ENCODE data around the gene RASGEF1C.

Gene RASGEF1C

GRCh38 chr5:180178531-180179441 lies 30.2 kb downstream of the RASGEF1C start:
- H3K4me1 ChIP-seq, result no peaks in the 10 kb centered on the region; a peak in 1 of 20 replicates
- no peak overlapping the region for H3K4me3 ChIP-seq
- H3K4me2 ChIP-seq, result no peak overlapping the region
- no peak overlapping the region for H3K27ac ChIP-seq
- peaks cover 12 to 23% (median 17%) of the 10 kb centered on the region in 11 experiments for H3K9me3 ChIP-seq (replicated peaks in 1 of 11)
- H4K20me1 ChIP-seq, result no peaks in the 10 kb centered on the region; a peak in 1 of 22 replicates
- no peak for TF ChIP-seq Cebpa-rat (IDR thresholded peaks at IDR 0.05)
- H3K36me3 ChIP-seq, result no peaks in the 10 kb centered on the region
- no peaks in the 10 kb centered on the region for H3K27me3 ChIP-seq
- H3K9ac ChIP-seq, result no peak overlapping the region

DNA sequence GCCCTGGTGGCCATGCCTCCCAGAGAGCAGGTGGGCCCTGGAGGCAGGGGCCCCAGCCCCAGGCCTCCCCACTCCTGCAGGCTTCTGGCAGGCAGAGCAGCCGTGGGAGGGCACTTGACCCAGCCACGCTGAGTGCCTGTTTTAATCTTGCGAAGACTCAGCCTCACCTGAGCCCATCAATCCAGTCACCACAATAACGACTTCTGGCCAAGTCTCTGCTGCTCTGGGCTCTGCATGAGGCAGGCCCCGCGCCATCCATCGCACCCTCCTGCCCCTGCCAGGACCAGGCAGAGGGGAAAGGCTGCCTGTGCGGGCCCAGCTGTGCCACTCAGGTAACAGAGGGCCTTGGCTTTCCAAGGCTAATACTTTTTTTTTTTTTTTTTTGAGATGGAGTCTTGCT lies 32.8 kb downstream of the RASGEF1C start:
- Histone ChIP-seq H3K36me3 (no peaks in the 10 kb centered on the region), H3K4me3 (no peak overlapping the region), H3K4me1 (peaks cover 0 to 5% (median 1%) of the 10 kb centered on the region in 10 experiments; a peak in 9 of 20 replicates), H3K27me3 (peaks cover 0 to 5% (median 0%) of the 10 kb centered on the region in 11 experiments; a peak in 3 of 22 replicates), H3K4me2 (no peak overlapping the region), H3K27ac (no peak overlapping the region), H3K9ac (no peak overlapping the region), H4K20me1 (no peaks in the 10 kb centered on the region; a peak in 1 of 22 replicates), H3K9me3 (replicated peaks in 1 of 11) (0 out of 22 replicates have a peak, but pooled peaks cover 0 to under 1% (median 0%) of the 10 kb centered on the region in 11 experiments)
- TF ChIP-seq Cebpa-rat (IDR thresholded peaks at IDR 0.05), result no peak

GRCh38 chr5:180175015-180175431 lies 34.0 kb downstream of the RASGEF1C start:
- H3K27ac ChIP-seq, result no peak overlapping the region
- peaks cover 6 to 17% (median 13%) of the 10 kb centered on the region in 10 experiments; a peak in 18 of 20 replicates for H3K4me1 ChIP-seq
- H3K9ac ChIP-seq, result no peak overlapping the region
- TF ChIP-seq Cebpa-rat (IDR thresholded peaks at IDR 0.05), result no peak
- H3K27me3 ChIP-seq, result peaks cover 0 to 17% (median 0%) of the 10 kb centered on the region in 11 experiments; a peak in 7 of 22 replicates
- H3K4me2 ChIP-seq, result no peak overlapping the region
- H3K9me3 ChIP-seq (replicated peaks in 1 of 11), result no peaks in the 10 kb centered on the region
- no peaks in the 10 kb centered on the region; a peak in 1 of 22 replicates for H4K20me1 ChIP-seq
- H3K4me3 ChIP-seq, result no peak overlapping the region
- H3K36me3 ChIP-seq, result no peaks in the 10 kb centered on the region

- TF ChIP-seq Cebpa-rat (IDR thresholded peaks at IDR 0.05), result no peak
- H3K9me3 ChIP-seq (replicated peaks in 1 of 11), result no peaks in the 10 kb centered on the region
- H3K4me1 ChIP-seq, result peaks cover 9 to 21% (median 17%) of the 10 kb centered on the region in 10 experiments; a peak in 18 of 20 replicates
- H4K20me1 ChIP-seq, result no peaks in the 10 kb centered on the region; a peak in 1 of 22 replicates
- no peak overlapping the region for H3K4me2 ChIP-seq
- H3K27ac ChIP-seq, result no peak overlapping the region
- H3K36me3 ChIP-seq, result no peaks in the 10 kb centered on the region
- no peak overlapping the region for H3K4me3 ChIP-seq
- H3K27me3 ChIP-seq, result peaks cover 0 to 18% (median 0%) of the 10 kb centered on the region in 11 experiments; a peak in 7 of 22 replicates
- H3K9ac ChIP-seq, result no peak overlapping the region
Observed at GRCh38 chr5:180174587-180174972, 34.4 kb downstream of the RASGEF1C start.

GRCh38 chr5:180173875-180174586 lies 35.0 kb downstream of the RASGEF1C start:
- peaks cover 0 to 18% (median 0%) of the 10 kb centered on the region in 11 experiments; a peak in 7 of 22 replicates for H3K27me3 ChIP-seq
- no peak overlapping the region for H3K27ac ChIP-seq
- H4K20me1 ChIP-seq, result no peaks in the 10 kb centered on the region; a peak in 1 of 22 replicates
- H3K9ac ChIP-seq, result no peak overlapping the region
- peaks cover 12 to 26% (median 20%) of the 10 kb centered on the region in 10 experiments; a peak in 18 of 20 replicates for H3K4me1 ChIP-seq
- H3K4me3 ChIP-seq, result no peak overlapping the region
- no peaks in the 10 kb centered on the region for H3K9me3 ChIP-seq (replicated peaks in 1 of 11)
- H3K4me2 ChIP-seq, result no peak overlapping the region
- TF ChIP-seq Cebpa-rat (IDR thresholded peaks at IDR 0.05), result no peak
- H3K36me3 ChIP-seq, result no peaks in the 10 kb centered on the region

DNA sequence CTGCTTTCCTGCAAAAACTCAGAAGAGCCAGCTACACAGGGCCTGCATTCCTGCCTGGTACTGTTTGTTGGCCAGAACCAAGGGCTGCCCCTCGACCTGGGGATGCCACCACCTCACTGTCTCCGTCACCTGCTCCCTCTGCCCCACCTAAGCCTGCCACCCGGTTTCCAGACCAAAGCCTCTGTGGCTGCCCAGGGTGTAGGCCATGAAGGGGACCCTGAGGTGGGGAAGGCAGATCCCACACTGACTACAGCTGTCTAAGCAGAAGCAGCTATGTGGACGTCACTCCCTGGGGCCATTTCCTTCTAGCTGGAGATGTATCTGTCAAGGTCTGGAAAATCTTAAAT lies 35.8 kb downstream of the RASGEF1C start:
- Histone ChIP-seq H4K20me1 (no peaks in the 10 kb centered on the region; a peak in 1 of 22 replicates), H3K4me1 (peaks cover 13 to 32% (median 24%) of the 10 kb centered on the region in 10 experiments; a peak in 18 of 20 replicates), H3K27me3 (peaks cover 0 to 18% (median 0%) of the 10 kb centered on the region in 11 experiments; a peak in 7 of 22 replicates), H3K36me3 (no peaks in the 10 kb centered on the region), H3K4me2 (no peak overlapping the region), H3K9ac (no peak overlapping the region), H3K4me3 (no peak overlapping the region), H3K9me3 (replicated peaks in 1 of 11) (no peaks in the 10 kb centered on the region), H3K27ac (no peak overlapping the region)
- TF ChIP-seq Cebpa-rat (IDR thresholded peaks at IDR 0.05), result no peak

DNA sequence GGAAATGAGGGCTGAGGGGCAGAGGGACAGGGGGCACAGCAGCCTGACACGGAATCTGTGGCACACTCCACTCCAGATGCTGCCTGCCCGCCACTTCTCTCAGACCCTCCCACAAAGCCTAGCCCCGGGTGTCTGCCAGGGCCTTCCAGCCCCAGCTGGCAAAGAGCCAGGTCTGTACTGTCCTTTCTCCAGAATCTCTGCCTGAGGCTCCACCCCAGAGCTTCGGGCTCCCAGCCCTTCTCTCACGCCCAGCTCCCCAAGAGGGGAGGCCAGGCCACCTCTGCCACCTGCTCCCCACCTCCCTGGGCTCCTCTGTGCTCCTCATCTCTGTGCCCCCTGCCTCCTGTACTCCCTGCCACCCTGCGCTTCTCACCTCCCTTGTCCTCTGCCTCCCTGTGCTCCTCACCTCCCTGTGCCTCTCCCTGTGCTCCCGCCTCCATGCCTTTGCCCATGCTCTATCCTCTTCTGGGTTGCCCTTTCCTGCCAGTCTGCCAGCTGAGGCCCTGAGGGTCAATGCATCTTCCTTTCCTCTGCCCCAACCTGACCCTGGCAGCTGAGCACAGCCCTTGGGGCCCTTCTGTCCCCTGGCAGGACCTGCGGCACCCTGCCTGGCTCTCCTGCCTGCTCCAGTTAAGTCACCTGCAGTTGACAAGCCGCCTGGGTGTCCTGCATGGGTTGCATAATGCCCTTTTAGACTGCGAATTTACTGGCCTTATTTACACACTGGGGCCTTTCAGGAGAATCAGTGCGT lies 36.4 kb downstream of the RASGEF1C start:
- Histone ChIP-seq H3K4me1 (peaks cover 13 to 32% (median 24%) of the 10 kb centered on the region in 10 experiments; a peak in 18 of 20 replicates), H3K27ac (no peak overlapping the region), H3K4me2 (no peak overlapping the region), H3K36me3 (no peaks in the 10 kb centered on the region), H4K20me1 (no peaks in the 10 kb centered on the region; a peak in 1 of 22 replicates), H3K9ac (0 out of 22 replicates have a peak overlapping the region, but pooled peaks of 1 of the 11 experiments have one; percentile 19), H3K9me3 (replicated peaks in 1 of 11) (no peaks in the 10 kb centered on the region), H3K4me3 (no peak overlapping the region), H3K27me3 (peaks cover 0 to 18% (median 0%) of the 10 kb centered on the region in 11 experiments; a peak in 7 of 22 replicates)
- no peak for TF ChIP-seq Cebpa-rat (IDR thresholded peaks at IDR 0.05)

- Histone ChIP-seq H3K36me3 (no peaks in the 10 kb centered on the region), H3K4me1 (peaks cover 16 to 32% (median 25%) of the 10 kb centered on the region in 10 experiments)
- no peak for TF ChIP-seq Cebpa-rat (IDR thresholded peaks at IDR 0.05)
Observed at GRCh38 chr5:180171568-180172094, 37.4 kb downstream of the RASGEF1C start.

More at GRCh38 chr5:180171568-180172094, 37.4 kb downstream of the RASGEF1C start:
- Histone ChIP-seq H3K27me3 (peaks cover 0 to 18% (median 0%) of the 10 kb centered on the region in 11 experiments; a peak in 7 of 22 replicates), H3K9me3 (replicated peaks in 1 of 11) (no peaks in the 10 kb centered on the region), H3K27ac (no peak overlapping the region), H3K9ac (no peak overlapping the region), H4K20me1 (no peaks in the 10 kb centered on the region; a peak in 1 of 22 replicates), H3K4me3 (no peak overlapping the region), H3K4me2 (peak overlapping the region in 3 of 11 experiments; percentile 78 to 86 (median 85); a peak in 3 of 22 replicates)
